ENCODE data around the gene GCNT1. TPM values are rescaled to one million over a fixed set of nuclear protein-coding genes. Genes with fewer than 3 reads are reported as not detected.

Gene GCNT1
- total RNA-seq (2021; ENCODE audit: unreplicated experiment), result 0.28 TPM
- 0.16 TPM for polyA plus RNA-seq (2012; ENCODE audit: insufficient read length)
- Bru-seq, nascent RNA, result percentile 26 among the genes with signal in this experiment
- BruChase-seq, experiment 1, labeled RNA remaining after a 2-hour chase, result percentile 28 among the genes with signal in this experiment
- percentile 27 among the genes with signal in this experiment for BruChase-seq, experiment 2, labeled RNA remaining after a 6-hour chase
- long read RNA-seq, full-length matches to known transcripts, result 1 of 1 reads
- long read RNA-seq, partial matches to known transcripts, result 0 of 1 reads
- long read RNA-seq, other reads (novel, unspliced or antisense), result 0 of 1 reads

DNA sequence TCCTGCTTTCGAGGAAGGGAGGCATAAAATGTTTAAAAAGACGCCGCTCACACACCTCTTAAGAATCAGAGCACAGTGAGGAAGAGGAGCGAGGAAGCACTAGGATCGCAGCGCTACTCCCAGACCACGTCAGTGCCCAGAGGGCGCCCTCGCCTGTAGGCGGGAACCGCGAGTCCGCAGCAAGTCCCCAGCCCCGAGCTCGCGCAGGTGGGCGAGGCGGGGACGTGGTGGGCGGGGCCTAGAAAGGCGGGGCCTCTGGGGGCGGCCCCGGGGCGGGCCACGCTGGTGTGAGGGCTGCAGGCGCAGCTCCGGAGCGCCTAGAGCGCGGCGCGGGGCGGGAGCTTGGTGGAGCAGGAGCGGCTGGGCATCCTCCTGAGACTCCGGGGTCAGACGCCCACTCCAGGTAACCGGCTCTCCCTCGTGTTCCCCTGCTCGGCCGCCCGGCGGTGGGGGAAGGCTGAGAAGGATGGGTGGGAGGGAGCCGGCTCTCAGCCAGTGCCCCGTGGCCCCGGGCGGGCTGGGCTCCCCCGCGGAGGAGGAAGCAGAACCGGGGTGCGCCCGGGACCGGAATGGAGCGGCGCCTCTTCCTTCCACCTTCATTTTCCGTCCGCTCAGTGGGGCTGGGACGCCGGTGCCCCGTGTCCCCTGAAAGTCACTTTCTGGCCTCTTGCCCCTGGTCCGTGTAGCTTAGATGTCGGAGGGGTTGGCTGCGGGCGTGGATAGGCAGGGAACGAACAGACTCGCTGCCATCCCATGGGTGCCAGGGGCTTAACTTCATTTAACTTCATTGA lies at the start of gene GCNT1:
Gene GCNT1, plus strand, starts transcription at position 280 of the 791 bp plus-strand sequence. CDS start 43,200 bp downstream, outside the sequence.
- Histone ChIP-seq H3K36me3 (ENCODE audit: control insufficient read depth, insufficient read depth, low read length) (peaks cover 3% of the 10 kb centered on the region; the same call in 1 of the 2 replicates), H3K4me3 (ENCODE audit: low read depth in 2 of 2, low read length in 2 of 2) (peak within 1 kb of the TSS; percentile 44 to 57), H3K27me3 (ENCODE audit: control insufficient read depth, insufficient read depth, low read length) (no peaks in the 10 kb centered on the region; the same call in 1 of the 2 replicates), H3K27ac (ENCODE audit: low read length) (no peak within 1 kb of the TSS), H3K9me3 (ENCODE audit: control insufficient read depth, insufficient read depth, low read depth, low read length) (no peaks in the 10 kb centered on the region), H3K4me1 (ENCODE audit: control insufficient read depth, insufficient read depth, low read length) (peaks cover 5% of the 10 kb centered on the region; the same call in 1 of the 2 replicates)
- intact Hi-C loops (cut with micrococcal nuclease; ENCODE audit: unreplicated experiment) (no loop called here), in situ Hi-C loops (cut with HindIII; ENCODE audit: low pct_unique_long_range_greater_than_20kb, low sequenced_read_pairs) (no loop called here)
- BruUV-seq (replicated peaks), result no TSS peak
- CTCF ChIA-PET, result no interaction called here
- POLR2A ChIA-PET, result interaction anchor here (0.6 kb wide), 1 partner anchor 10 kb away, joined by 5 read pairs; no protein-coding TSS in a partner anchor
- no peak for TF ChIP-seq TCF7L2 (IDR thresholded peaks at IDR 0.05; ENCODE audit: low read depth, low read length)
- TF ChIP-seq, protein P1, sequence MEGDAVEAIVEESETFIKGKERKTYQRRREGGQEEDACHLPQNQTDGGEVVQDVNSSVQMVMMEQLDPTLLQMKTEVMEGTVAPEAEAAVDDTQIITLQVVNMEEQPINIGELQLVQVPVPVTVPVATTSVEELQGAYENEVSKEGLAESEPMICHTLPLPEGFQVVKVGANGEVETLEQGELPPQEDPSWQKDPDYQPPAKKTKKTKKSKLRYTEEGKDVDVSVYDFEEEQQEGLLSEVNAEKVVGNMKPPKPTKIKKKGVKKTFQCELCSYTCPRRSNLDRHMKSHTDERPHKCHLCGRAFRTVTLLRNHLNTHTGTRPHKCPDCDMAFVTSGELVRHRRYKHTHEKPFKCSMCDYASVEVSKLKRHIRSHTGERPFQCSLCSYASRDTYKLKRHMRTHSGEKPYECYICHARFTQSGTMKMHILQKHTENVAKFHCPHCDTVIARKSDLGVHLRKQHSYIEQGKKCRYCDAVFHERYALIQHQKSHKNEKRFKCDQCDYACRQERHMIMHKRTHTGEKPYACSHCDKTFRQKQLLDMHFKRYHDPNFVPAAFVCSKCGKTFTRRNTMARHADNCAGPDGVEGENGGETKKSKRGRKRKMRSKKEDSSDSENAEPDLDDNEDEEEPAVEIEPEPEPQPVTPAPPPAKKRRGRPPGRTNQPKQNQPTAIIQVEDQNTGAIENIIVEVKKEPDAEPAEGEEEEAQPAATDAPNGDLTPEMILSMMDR (IDR thresholded peaks at IDR 0.05), result peak; percentile 54
- no peak for DNase-seq (ENCODE audit: low read depth, low spot score)
- peak; percentile 98 for ATAC-seq

- no TSS peak for BruUV-seq (replicated peaks)
- H3K27me3 ChIP-seq (ENCODE audit: control insufficient read depth, insufficient read depth, low read length), result no peaks in the 10 kb centered on the region
Measured at GRCh38 chr9:76412638-76413037, 46.3 kb upstream of the GCNT1 start.

More at GRCh38 chr9:76412638-76413037, 46.3 kb upstream of the GCNT1 start:
- ChIA-PET CTCF (no interaction called here), POLR2A (no interaction called here)
- Histone ChIP-seq H3K4me1 (ENCODE audit: control insufficient read depth, insufficient read depth, low read length) (no peaks in the 10 kb centered on the region), H3K4me3 (ENCODE audit: low read depth in 2 of 2, low read length in 2 of 2) (no peak overlapping the region), H3K9me3 (ENCODE audit: control insufficient read depth, insufficient read depth, low read depth, low read length) (no peaks in the 10 kb centered on the region), H3K36me3 (ENCODE audit: control insufficient read depth, insufficient read depth, low read length) (no peaks in the 10 kb centered on the region), H3K27ac (ENCODE audit: low read length) (no peak overlapping the region)
- intact Hi-C loops (cut with micrococcal nuclease; ENCODE audit: unreplicated experiment), result no loop called here
- TF ChIP-seq SIN3A (IDR thresholded peaks at IDR 0.05; ENCODE audit: borderline replicate concordance, insufficient read depth, low read depth, low read length), result no peak
- TF ChIP-seq POLR2AphosphoS5 (IDR thresholded peaks at IDR 0.05; ENCODE audit: low read depth, low read length), result no peak
- no peak for TF ChIP-seq TCF7L2 (IDR thresholded peaks at IDR 0.05; ENCODE audit: low read depth, low read length)
- TF ChIP-seq, protein P2, sequence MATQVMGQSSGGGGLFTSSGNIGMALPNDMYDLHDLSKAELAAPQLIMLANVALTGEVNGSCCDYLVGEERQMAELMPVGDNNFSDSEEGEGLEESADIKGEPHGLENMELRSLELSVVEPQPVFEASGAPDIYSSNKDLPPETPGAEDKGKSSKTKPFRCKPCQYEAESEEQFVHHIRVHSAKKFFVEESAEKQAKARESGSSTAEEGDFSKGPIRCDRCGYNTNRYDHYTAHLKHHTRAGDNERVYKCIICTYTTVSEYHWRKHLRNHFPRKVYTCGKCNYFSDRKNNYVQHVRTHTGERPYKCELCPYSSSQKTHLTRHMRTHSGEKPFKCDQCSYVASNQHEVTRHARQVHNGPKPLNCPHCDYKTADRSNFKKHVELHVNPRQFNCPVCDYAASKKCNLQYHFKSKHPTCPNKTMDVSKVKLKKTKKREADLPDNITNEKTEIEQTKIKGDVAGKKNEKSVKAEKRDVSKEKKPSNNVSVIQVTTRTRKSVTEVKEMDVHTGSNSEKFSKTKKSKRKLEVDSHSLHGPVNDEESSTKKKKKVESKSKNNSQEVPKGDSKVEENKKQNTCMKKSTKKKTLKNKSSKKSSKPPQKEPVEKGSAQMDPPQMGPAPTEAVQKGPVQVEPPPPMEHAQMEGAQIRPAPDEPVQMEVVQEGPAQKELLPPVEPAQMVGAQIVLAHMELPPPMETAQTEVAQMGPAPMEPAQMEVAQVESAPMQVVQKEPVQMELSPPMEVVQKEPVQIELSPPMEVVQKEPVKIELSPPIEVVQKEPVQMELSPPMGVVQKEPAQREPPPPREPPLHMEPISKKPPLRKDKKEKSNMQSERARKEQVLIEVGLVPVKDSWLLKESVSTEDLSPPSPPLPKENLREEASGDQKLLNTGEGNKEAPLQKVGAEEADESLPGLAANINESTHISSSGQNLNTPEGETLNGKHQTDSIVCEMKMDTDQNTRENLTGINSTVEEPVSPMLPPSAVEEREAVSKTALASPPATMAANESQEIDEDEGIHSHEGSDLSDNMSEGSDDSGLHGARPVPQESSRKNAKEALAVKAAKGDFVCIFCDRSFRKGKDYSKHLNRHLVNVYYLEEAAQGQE (IDR thresholded peaks at IDR 0.05; ENCODE audit: insufficient read depth in 1 of 2, low read depth in 2 of 2, low read length in 1 of 2), result no peak
- TF ChIP-seq, protein P1 (IDR thresholded peaks at IDR 0.05), result no peak
- in situ Hi-C loops (cut with HindIII; ENCODE audit: low pct_unique_long_range_greater_than_20kb, low sequenced_read_pairs), result no loop called here
- DNase-seq (ENCODE audit: low read depth, low spot score) (no peak), ATAC-seq (no peak)

All from Panc1 (cell line).